ENCODE results near the gene BIN1.

BIN1 gene

GRCh38 chr2:127105656-127106456 lies 1.1 kb downstream of the BIN1 start:
- Mint-ChIP-seq H3K4me3 (peak overlapping the region; percentile 87), H3K9me3 (no peaks in the 10 kb centered on the region), H3K27ac (peak overlapping the region; percentile 53), H3K36me3 (ENCODE audit: low read depth) (no peaks in the 10 kb centered on the region), H3K4me1 (ENCODE audit: low read depth) (peaks cover 21% of the 10 kb centered on the region), H3K27me3 (peaks cover 44% of the 10 kb centered on the region)
- intact Hi-C loops (cut with micrococcal nuclease), result loop anchor here (2.0 to 10.0 kb wide), 2 partner anchors 37 to 69 kb away; no protein-coding TSS in a partner anchor

DNA sequence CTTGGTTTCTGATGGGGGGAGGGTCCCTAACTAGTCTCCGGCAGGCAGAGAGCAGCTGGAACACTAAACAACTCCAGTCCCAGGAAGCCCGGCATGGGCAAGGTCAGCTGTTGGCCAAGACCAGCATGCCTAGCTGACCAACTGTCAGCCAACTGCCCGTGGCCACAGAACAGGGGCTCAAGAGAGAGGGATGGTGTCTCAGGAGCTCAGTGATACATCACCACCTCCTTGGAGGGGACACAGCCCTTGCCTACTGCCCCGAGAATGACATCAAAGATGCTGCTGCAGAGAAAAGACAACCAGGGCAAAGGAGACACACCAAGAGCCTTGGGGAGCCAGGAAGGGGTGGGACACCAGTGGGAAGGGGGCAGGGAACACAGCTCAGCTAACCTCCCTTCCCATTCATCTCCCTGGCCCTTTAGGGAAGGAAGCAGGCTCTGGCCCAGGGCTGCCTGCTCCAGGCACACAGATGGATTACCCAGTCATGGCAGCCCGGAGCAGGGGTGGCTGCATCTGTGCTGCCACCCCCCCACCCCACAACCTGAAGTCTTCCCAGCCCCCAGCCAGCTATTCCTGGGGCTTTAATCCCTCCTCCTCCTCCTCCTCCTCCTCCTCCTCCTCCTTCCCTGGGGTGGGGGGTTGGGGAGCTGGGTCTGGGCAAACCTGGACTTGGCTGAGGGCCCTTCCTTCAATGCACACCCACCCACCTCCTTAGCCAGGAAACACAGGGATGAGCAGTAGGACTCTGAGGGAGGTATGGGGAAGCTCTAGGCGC lies 1.9 kb downstream of the BIN1 start:
- intact Hi-C loops (cut with micrococcal nuclease), result loop anchor here (10.0 kb wide), 1 partner anchor 70 kb away; no protein-coding TSS in a partner anchor
- Mint-ChIP-seq H3K9me3 (no peaks in the 10 kb centered on the region), H3K4me1 (ENCODE audit: low read depth) (peaks cover 21% of the 10 kb centered on the region), H3K27ac (no peak overlapping the region), H3K36me3 (ENCODE audit: low read depth) (no peaks in the 10 kb centered on the region), H3K4me3 (peak overlapping the region; percentile 87), H3K27me3 (peaks cover 44% of the 10 kb centered on the region)

GRCh38 chr2:127104166-127104660 lies 2.7 kb downstream of the BIN1 start:
- no peak overlapping the region for H3K27ac Mint-ChIP-seq
- H3K9me3 Mint-ChIP-seq, result no peaks in the 10 kb centered on the region
- H3K4me1 Mint-ChIP-seq (ENCODE audit: low read depth), result peaks cover 15% of the 10 kb centered on the region
- no peaks in the 10 kb centered on the region for H3K36me3 Mint-ChIP-seq (ENCODE audit: low read depth)
- intact Hi-C loops (cut with micrococcal nuclease), result loop anchor here (10.0 kb wide), 1 partner anchor 71 kb away; no protein-coding TSS in a partner anchor
- no peak overlapping the region for H3K4me3 Mint-ChIP-seq
- peaks cover 42% of the 10 kb centered on the region for H3K27me3 Mint-ChIP-seq

DNA sequence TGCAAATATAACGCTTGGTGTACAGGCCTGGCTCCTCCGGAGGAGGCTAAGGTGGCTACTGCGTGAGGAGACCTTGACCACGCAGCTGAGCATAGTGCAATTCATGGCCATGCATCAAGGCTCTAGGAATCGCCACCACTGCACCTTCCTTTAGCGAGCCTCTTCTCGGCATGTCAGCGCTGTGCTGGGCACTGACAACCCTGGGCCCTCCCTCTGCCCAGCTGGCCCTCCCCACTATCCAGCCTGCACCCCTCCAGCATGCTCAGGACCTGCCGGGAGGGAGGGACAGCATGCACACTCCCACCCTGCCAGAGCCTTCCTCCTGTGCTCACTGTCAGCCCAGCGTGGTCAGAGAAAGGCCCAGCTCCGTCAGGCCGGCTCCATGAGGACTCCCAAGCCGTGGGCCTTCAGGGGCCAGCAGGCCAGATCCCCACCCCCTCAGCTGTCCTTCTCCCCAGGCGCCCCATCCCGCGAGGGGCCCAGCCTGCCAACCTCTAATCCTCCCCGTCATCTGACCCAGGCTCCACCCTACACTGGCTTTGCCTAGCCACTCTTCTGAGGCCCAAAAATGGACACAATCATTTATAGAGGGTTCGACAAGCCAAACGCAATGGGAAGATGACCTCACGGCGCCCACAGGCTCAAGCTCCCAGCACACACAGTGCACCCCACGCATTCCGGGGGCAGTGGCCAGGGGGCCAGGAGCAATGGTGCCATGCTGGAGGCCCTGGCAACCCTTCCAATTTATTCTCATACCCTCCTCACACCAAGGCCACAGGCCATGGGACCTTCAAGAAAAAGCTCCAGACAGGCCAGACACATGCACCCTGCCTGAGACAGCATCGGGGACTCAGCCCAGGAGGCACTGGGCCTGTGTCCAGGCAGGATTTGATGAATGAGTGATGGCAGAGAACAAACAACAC lies 3.5 kb downstream of the BIN1 start:
- H3K4me1 Mint-ChIP-seq (ENCODE audit: low read depth), result peaks cover 14% of the 10 kb centered on the region
- H3K9me3 Mint-ChIP-seq, result no peaks in the 10 kb centered on the region
- peaks cover 42% of the 10 kb centered on the region for H3K27me3 Mint-ChIP-seq
- intact Hi-C loops (cut with micrococcal nuclease), result loop anchor here (10.0 kb wide), 1 partner anchor 71 kb away; no protein-coding TSS in a partner anchor
- no peaks in the 10 kb centered on the region for H3K36me3 Mint-ChIP-seq (ENCODE audit: low read depth)
- H3K4me3 Mint-ChIP-seq, result no peak overlapping the region
- H3K27ac Mint-ChIP-seq, result no peak overlapping the region

DNA sequence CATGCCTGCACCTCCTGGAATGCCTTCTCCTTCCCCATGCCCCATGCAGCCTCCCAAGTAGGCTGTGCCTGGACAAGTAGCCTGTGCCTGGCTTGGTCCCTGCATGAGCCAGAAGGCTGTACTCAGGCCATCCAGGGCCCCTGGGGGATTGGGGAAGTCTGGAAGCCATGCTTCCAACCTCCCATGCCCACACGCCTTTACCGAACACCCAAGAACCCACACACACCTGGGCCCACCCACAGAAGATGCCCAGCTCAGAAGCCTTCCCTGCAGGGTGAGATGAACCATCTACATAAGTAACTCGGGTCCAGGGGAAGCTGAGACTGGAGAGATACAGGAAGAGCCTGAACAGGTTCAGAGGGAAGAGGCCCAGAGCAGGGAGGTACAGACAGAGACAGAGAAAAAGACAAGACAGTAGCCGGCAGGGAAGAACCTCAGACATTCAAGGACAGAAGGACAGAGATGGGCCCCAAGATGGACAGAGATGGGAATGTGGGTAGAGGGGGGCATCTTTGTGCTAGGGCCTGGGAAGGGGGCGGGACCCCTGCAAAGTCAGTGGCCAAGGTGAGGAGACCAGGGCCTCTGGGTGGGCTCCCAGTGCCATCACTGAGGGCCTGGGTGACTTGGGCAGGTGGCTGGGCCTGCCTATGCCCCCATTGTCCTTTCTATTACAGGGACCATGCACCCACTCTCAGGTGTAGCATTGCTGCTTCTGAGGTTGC lies 4.3 kb downstream of the BIN1 start:
- no peak overlapping the region for H3K4me3 Mint-ChIP-seq
- peaks cover 35% of the 10 kb centered on the region for H3K27me3 Mint-ChIP-seq
- no peaks in the 10 kb centered on the region for H3K9me3 Mint-ChIP-seq
- H3K4me1 Mint-ChIP-seq (ENCODE audit: low read depth), result peaks cover 14% of the 10 kb centered on the region
- no peaks in the 10 kb centered on the region for H3K36me3 Mint-ChIP-seq (ENCODE audit: low read depth)
- H3K27ac Mint-ChIP-seq, result no peak overlapping the region
- intact Hi-C loops (cut with micrococcal nuclease), result loop anchor here (10.0 kb wide), 1 partner anchor 72 kb away; no protein-coding TSS in a partner anchor

GRCh38 chr2:127101756-127102477 lies 5.0 kb downstream of the BIN1 start:
- intact Hi-C loops (cut with micrococcal nuclease), result loop anchor here (10.0 kb wide), 1 partner anchor 73 kb away; no protein-coding TSS in a partner anchor
- Mint-ChIP-seq H3K36me3 (ENCODE audit: low read depth) (no peaks in the 10 kb centered on the region), H3K9me3 (no peaks in the 10 kb centered on the region), H3K4me3 (no peak overlapping the region), H3K4me1 (ENCODE audit: low read depth) (peaks cover 11% of the 10 kb centered on the region), H3K27me3 (peaks cover 35% of the 10 kb centered on the region), H3K27ac (no peak overlapping the region)

DNA sequence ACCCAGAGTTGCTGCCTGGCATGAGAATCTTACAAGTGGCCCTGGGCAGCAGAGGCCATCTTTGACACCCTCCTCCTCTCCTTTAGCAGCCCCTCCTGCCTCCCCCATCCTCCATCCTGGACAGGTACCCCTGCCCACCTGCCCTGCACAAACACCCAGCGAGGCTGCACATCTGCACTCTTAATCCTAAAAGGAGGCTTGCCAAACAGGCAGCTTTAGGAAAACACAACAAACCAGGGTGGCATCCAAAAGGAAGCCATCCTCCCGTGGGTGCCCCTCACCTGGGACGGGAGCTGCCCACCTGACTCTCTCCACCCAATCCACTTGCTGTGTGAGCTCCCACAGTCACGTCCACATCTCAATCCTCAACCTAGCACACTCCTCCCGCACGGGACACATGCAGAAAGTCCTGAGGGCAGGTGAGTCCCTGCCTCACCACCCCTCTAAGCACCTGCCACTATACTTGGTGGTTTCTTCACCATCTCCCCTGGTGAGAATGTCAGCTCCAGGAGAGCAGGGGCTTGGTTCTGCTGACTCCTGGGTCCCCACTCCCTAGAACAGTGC lies 5.8 kb downstream of the BIN1 start:
- Mint-ChIP-seq H3K36me3 (ENCODE audit: low read depth) (no peaks in the 10 kb centered on the region), H3K27me3 (peaks cover 36% of the 10 kb centered on the region), H3K4me1 (ENCODE audit: low read depth) (peaks cover 6% of the 10 kb centered on the region), H3K4me3 (no peak overlapping the region), H3K9me3 (no peaks in the 10 kb centered on the region), H3K27ac (no peak overlapping the region)
- intact Hi-C loops (cut with micrococcal nuclease), result loop anchor here (10.0 kb wide), 1 partner anchor 74 kb away; no protein-coding TSS in a partner anchor

DNA sequence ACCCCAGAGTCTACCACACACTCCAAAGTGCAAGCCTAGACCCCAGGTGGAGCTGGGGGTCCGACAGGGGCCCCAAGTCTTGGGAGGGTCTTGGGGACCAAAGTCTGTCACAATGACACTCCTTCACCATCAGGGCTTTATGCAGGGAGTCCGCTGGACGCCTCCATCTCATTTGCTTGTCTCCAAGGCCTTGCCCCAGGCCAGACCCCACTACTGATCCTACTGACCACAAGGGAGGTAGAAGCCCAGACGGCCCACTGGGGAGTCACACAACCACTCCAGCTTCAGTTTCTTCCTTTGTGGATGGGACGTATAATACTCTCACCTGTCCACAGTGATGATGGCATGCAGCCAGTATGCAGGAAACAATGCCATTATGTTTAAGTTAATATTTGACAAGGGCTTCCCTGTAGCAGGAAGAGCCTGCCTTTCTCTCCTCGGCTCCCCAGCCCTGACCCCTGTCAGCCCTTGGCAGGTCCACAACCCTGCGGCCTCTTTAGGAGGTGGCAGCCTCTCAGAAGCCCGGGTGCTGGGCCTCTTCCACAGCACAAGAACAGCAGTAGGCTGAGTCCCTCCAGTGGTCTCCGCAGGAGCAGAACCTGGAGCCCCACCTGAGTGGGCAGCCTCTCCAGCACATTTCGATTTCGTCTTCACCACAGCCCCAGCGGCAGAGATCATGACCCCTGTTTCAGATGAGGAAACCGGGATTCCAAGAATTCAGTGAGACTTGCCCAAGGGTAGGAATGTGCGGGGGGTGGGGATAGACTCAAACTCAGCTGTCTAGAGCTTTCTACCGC lies 6.5 kb downstream of the BIN1 start:
- no peaks in the 10 kb centered on the region for H3K36me3 Mint-ChIP-seq (ENCODE audit: low read depth)
- no peak overlapping the region for H3K4me3 Mint-ChIP-seq
- no peaks in the 10 kb centered on the region for H3K9me3 Mint-ChIP-seq
- H3K4me1 Mint-ChIP-seq (ENCODE audit: low read depth), result peaks cover 5% of the 10 kb centered on the region
- intact Hi-C loops (cut with micrococcal nuclease), result loop anchor here (10.0 kb wide), 1 partner anchor 74 kb away; no protein-coding TSS in a partner anchor
- H3K27me3 Mint-ChIP-seq, result peaks cover 37% of the 10 kb centered on the region
- H3K27ac Mint-ChIP-seq, result no peak overlapping the region

DNA sequence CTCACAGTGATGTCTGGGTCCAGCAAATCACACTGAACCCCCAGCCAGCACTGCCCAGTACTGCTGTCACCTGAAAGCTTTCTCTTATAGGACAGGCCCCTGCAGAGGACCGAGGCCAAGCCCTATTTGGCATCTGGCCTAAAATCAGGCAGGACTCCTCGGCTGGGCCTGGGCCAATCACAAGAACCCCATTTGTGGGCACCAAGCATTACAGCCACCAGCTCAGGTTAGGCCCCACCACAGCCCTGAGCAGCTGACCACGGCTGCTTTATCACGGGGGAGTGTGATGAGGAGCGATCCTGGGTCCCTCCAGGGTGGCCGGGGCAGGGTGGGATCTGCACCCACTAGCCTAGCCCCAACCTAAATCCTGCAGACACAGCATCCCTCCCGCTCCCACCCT lies 8.2 kb downstream of the BIN1 start:
- no peaks in the 10 kb centered on the region for H3K36me3 Mint-ChIP-seq (ENCODE audit: low read depth)
- H3K27ac Mint-ChIP-seq, result no peak overlapping the region
- no peak overlapping the region for H3K4me3 Mint-ChIP-seq
- peaks cover 31% of the 10 kb centered on the region for H3K27me3 Mint-ChIP-seq
- H3K4me1 Mint-ChIP-seq (ENCODE audit: low read depth), result peaks cover 8% of the 10 kb centered on the region
- intact Hi-C loops (cut with micrococcal nuclease), result no loop called here
- H3K9me3 Mint-ChIP-seq, result no peaks in the 10 kb centered on the region

DNA sequence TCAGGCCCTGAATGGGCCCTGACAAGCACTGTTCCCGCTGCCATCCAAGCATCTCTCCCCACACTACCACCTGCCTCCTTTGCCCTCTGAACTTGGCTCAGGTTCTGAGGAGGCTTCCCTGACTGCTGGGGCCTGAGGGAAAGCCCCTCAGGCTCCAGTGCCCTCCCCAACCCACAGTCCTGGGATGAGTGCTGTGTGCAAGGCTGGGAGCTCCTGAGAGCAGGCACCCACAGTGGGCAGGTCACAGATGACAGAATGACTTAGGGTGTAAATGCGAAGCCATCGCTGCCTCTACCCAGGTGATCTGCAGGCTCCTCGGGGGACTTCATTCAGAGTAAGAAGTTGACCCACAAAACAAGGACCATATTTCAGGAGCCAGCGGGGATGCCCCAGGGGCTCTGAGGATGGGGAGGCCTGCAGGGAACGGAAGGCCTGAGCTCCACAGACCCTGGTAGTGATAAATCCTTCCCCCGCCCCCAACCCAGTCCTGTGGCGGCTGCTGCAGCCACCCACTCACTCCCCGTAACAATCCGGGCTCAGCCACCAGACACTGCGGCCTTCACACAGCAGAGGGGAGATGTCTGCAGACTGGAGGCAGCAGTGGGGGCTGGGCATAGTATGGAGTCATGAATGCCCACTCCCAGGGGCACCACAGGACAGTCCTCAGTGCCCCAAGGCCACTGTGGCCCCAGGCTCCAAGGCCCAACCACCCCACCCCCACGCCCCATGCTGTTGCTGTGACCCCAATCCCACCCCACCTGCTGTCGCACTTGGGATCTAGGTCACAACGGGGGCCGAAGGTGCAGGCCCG lies 8.9 kb downstream of the BIN1 start:
- H3K4me1 Mint-ChIP-seq (ENCODE audit: low read depth), result peaks cover 15% of the 10 kb centered on the region
- H3K27me3 Mint-ChIP-seq, result peaks cover 35% of the 10 kb centered on the region
- no peak overlapping the region for H3K4me3 Mint-ChIP-seq
- H3K27ac Mint-ChIP-seq, result peak overlapping the region; percentile 57
- H3K36me3 Mint-ChIP-seq (ENCODE audit: low read depth), result no peaks in the 10 kb centered on the region
- intact Hi-C loops (cut with micrococcal nuclease), result no loop called here
- H3K9me3 Mint-ChIP-seq, result no peaks in the 10 kb centered on the region

DNA sequence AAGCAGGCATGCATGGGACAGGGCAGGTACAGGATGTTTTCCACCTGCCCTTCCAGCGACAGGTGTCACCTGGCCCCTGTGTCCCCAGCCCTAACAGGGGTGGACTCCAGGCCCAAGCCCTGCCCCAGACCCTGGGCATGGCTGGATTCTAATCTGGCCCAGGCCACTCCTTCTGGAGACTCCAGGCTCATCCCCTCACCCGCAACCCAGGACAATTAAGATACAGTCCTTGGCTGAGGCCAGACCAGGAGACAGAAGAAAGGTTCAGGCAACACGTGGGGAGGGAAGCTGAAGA lies 9.5 kb downstream of the BIN1 start:
- Mint-ChIP-seq H3K9me3 (no peaks in the 10 kb centered on the region), H3K36me3 (ENCODE audit: low read depth) (no peaks in the 10 kb centered on the region), H3K27me3 (peaks cover 38% of the 10 kb centered on the region), H3K4me3 (no peak overlapping the region), H3K27ac (peak overlapping the region; percentile 57), H3K4me1 (ENCODE audit: low read depth) (peaks cover 16% of the 10 kb centered on the region)
- intact Hi-C loops (cut with micrococcal nuclease), result no loop called here
